ENCODE results near the gene SORBS2. TPM values are rescaled to one million over a fixed set of nuclear protein-coding genes. Genes with fewer than 3 reads are reported as not detected.

SORBS2 gene
- total RNA-seq, 2 experiments from 2014 or later = not detected

DNA sequence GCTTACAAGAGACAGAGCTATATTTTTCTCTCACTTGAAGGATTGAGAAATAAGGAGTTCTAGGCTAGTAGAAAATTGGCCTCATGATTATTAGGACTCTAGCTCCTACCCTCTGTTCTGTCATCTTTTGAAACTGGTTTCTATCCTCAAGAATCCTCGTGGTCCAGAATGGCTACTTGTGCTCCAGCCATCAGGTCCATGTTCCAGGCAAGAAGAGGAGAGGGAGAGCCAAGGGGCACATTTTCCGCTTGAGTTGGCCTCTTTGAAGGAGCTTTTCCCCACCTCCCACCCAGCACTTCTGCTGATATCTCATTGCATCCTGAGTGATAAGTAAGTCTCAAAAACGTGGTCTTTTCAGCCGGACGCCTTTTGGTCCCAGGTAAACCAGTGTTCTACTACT is 7.2 kb upstream of the SORBS2 start:
- TF ChIP-seq, protein P1, sequence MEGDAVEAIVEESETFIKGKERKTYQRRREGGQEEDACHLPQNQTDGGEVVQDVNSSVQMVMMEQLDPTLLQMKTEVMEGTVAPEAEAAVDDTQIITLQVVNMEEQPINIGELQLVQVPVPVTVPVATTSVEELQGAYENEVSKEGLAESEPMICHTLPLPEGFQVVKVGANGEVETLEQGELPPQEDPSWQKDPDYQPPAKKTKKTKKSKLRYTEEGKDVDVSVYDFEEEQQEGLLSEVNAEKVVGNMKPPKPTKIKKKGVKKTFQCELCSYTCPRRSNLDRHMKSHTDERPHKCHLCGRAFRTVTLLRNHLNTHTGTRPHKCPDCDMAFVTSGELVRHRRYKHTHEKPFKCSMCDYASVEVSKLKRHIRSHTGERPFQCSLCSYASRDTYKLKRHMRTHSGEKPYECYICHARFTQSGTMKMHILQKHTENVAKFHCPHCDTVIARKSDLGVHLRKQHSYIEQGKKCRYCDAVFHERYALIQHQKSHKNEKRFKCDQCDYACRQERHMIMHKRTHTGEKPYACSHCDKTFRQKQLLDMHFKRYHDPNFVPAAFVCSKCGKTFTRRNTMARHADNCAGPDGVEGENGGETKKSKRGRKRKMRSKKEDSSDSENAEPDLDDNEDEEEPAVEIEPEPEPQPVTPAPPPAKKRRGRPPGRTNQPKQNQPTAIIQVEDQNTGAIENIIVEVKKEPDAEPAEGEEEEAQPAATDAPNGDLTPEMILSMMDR (IDR thresholded peaks at IDR 0.05) = no peak
- H3K4me1 Mint-ChIP-seq (ENCODE audit: low read depth) = no peaks in the 10 kb centered on the region
- ChIA-PET POLR2A (no interaction called here), CTCF (no interaction called here)
- Histone ChIP-seq H3K27ac (ENCODE audit: low read depth in 1 of 2, low read length in 2 of 2) (no peak overlapping the region), H3K36me3 (ENCODE audit: insufficient read depth, low read length) (no peaks in the 10 kb centered on the region), H3K27me3 (ENCODE audit: control insufficient read depth in 1 of 2, insufficient read depth in 2 of 2, low read length in 2 of 2) (no peaks in the 10 kb centered on the region), H3K4me1 (ENCODE audit: insufficient read depth, low read length) (no peaks in the 10 kb centered on the region), H3K4me3 (ENCODE audit: low read length) (no peak overlapping the region), H3K9me3 (ENCODE audit: control insufficient read depth in 1 of 2, insufficient read depth in 1 of 2, low read length in 2 of 2) (peaks cover 0 to 13% of the 10 kb centered on the region in 2 experiments)
- H3K36me3 Mint-ChIP-seq (ENCODE audit: low read depth) = no peaks in the 10 kb centered on the region
- H3K9me3 Mint-ChIP-seq = no peaks in the 10 kb centered on the region
- ATAC-seq (ENCODE audit: poor library complexity) = no peak
- H3K27me3 Mint-ChIP-seq = peaks cover 4% of the 10 kb centered on the region
- no peak overlapping the region for H3K27ac Mint-ChIP-seq
- DNase-seq = no peak
- intact Hi-C loops (cut with DNase I, micrococcal nuclease) = no loop called here
- no peak overlapping the region for H3K4me3 Mint-ChIP-seq

- no peaks in the 10 kb centered on the region for H3K36me3 Mint-ChIP-seq (ENCODE audit: low read depth)
- H3K4me1 ChIP-seq (ENCODE audit: insufficient read depth, low read length) = no peaks in the 10 kb centered on the region
- TF ChIP-seq, protein P1 (IDR thresholded peaks at IDR 0.05) = no peak
- H3K27me3 ChIP-seq (ENCODE audit: control insufficient read depth in 1 of 2, insufficient read depth in 2 of 2, low read length in 2 of 2) = no peaks in the 10 kb centered on the region
- H3K4me3 ChIP-seq (ENCODE audit: low read length) = no peak overlapping the region
- H3K9me3 Mint-ChIP-seq = no peaks in the 10 kb centered on the region
- no peak overlapping the region for H3K4me3 Mint-ChIP-seq
- ChIA-PET POLR2A (no interaction called here), CTCF (no interaction called here)
- peaks cover 0 to 13% of the 10 kb centered on the region in 2 experiments for H3K9me3 ChIP-seq (ENCODE audit: control insufficient read depth in 1 of 2, insufficient read depth in 1 of 2, low read length in 2 of 2)
- no peaks in the 10 kb centered on the region for H3K4me1 Mint-ChIP-seq (ENCODE audit: low read depth)
- DNase-seq (no peak), ATAC-seq (ENCODE audit: poor library complexity) (no peak)
- H3K27ac ChIP-seq (ENCODE audit: low read depth in 1 of 2, low read length in 2 of 2) = no peak overlapping the region
- H3K27ac Mint-ChIP-seq = no peak overlapping the region
- H3K27me3 Mint-ChIP-seq = peaks cover 18% of the 10 kb centered on the region
- no peaks in the 10 kb centered on the region for H3K36me3 ChIP-seq (ENCODE audit: insufficient read depth, low read length)
- intact Hi-C loops (cut with DNase I, micrococcal nuclease) = no loop called here
Measured at GRCh38 chr4:185817403-185817818, 5.4 kb upstream of the SORBS2 start.

DNA sequence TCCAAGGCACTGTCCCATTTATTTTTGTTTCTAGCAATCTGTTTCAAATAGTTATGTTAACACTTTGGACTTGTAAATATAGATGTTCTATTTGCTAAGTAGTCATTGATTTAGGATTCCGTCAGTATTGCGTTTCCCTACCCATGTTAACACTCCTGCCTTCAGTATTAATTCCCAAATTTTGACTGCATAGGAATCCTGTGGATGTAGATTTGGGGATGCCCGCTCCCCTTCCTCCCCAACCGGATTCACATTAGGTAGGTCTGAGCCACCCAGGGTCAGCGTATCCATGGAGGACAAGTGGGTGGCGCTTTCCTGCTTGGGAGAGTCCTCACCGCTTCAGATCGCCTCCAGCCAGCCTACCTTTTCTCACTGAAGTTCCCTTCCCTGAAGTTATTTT is 1.1 kb upstream of the SORBS2 start:
- Mint-ChIP-seq H3K4me3 (no peak overlapping the region), H3K36me3 (ENCODE audit: low read depth) (no peaks in the 10 kb centered on the region), H3K9me3 (no peaks in the 10 kb centered on the region), H3K27ac (no peak overlapping the region), H3K27me3 (peaks cover 37% of the 10 kb centered on the region), H3K4me1 (ENCODE audit: low read depth) (no peaks in the 10 kb centered on the region)
- Histone ChIP-seq H3K27ac (ENCODE audit: low read depth in 1 of 2, low read length in 2 of 2) (no peak overlapping the region), H3K4me1 (ENCODE audit: insufficient read depth, low read length) (no peaks in the 10 kb centered on the region), H3K36me3 (ENCODE audit: insufficient read depth, low read length) (no peaks in the 10 kb centered on the region), H3K9me3 (ENCODE audit: control insufficient read depth in 1 of 2, insufficient read depth in 1 of 2, low read length in 2 of 2) (no peaks in the 10 kb centered on the region), H3K27me3 (ENCODE audit: control insufficient read depth in 1 of 2, insufficient read depth in 2 of 2, low read length in 2 of 2) (peaks cover 0 to 6% of the 10 kb centered on the region in 2 experiments), H3K4me3 (ENCODE audit: low read length) (no peak overlapping the region)
- DNase-seq = no peak
- no peak for ATAC-seq (ENCODE audit: poor library complexity)
- POLR2A ChIA-PET = no interaction called here
- intact Hi-C loops (cut with DNase I, micrococcal nuclease) = no loop called here
- TF ChIP-seq, protein P1 (IDR thresholded peaks at IDR 0.05) = no peak
- CTCF ChIA-PET = no interaction called here
